ENCODE measurements around the gene STK32C. TPM values are rescaled to one million over a fixed set of nuclear protein-coding genes. Genes with fewer than 3 reads are reported as not detected.

The STK32C gene
- total RNA-seq, 3 donors from 2014 or later = 5.6 to 12.8 (median 11.7) TPM

DNA sequence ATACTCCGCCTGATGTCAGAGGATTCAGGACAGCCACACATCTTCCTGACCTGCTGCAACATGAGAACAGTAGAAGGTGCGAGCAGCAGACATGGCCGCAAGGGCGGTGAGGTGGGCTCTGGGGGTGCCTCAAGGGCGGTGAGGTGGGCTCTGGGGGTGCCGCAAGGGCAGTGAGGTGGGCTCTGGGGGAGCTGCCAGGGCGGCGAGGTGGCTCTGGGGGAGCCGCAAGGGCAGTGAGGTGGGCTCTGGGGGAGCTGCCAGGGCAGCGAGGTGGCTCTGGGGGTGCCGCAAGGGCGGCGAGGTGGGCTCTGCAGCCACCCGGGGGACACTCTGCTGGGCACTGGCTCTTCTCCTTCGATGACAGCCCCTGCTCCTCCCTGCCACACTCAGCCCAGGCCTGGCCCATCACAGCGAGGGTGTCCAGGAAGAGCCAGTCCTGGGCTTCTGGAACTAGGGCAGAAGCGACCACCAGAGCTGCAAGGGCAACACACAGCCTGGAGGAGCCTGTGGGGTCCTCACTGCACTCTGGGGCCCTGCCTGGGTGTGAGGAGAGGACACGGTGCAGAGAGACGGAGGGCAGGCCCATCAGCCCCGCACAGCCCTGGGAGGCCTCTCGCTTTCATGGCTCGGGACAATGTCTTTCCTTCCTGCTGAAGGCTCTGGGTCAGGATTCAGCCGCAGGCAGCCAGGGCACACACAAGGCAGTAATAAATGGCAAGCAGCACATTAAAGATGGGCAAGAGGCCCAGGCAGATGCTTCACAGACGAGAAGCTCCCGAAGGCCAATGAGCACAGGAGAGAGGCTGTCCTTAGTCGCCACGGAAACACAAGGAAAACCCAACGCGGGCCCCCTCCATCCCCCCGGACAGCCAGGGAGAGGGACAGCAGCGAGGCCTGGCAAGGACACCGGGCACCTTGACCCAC, 42.5 kb downstream of the STK32C start:
- no peaks in the 10 kb centered on the region for H3K27me3 ChIP-seq
- no peaks in the 10 kb centered on the region for H3K9me3 ChIP-seq
- TF ChIP-seq POLR2A (IDR thresholded peaks at IDR 0.05) = no peak
- TF ChIP-seq POLR2AphosphoS5 (IDR thresholded peaks at IDR 0.05) = no peak
- no peak overlapping the region for H3K4me3 ChIP-seq
- H3K36me3 ChIP-seq = no peaks in the 10 kb centered on the region
- no peak overlapping the region for H3K27ac ChIP-seq
- intact Hi-C loops (cut with DNase I; ENCODE audit: low total_unique reads) = no loop called here
- no peaks in the 10 kb centered on the region for H3K4me1 ChIP-seq
- no peak for DNase-seq (ENCODE audit: low spot score in 2 of 2)

DNA sequence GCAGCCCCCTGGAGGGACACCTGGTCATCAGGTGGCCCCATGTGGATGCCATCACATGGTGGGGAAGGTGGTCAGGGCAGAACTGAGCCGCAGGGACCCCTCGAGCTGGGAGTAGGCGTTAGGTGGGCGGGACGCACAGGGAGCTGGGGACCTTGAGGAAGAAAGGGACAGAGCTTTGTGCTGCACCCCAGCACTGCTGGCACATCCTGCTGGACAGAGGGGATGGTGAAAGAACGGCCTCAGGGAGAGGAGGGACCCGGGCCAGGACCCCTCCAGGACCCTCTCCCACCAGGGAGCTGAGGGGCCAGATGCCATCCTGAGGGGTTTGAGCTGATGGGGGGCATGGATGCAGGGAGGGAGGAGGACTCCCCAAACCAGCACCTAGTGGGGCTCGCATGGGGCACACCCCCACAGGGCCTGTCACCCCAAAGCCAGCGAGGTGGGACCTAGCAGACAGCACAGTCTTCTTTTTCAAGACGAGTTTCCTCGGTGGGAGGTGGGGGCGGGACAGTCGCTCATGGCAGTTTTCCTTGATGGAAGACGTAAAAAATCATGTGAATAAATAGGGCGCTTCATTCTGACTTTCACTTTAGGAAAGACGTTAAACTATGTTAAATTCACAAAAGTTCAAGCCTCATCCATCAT, 43.3 kb downstream of the STK32C start:
- Histone ChIP-seq H3K9me3 (no peaks in the 10 kb centered on the region), H3K27me3 (no peaks in the 10 kb centered on the region), H3K36me3 (no peaks in the 10 kb centered on the region), H3K4me3 (no peak overlapping the region), H3K4me1 (no peaks in the 10 kb centered on the region), H3K27ac (no peak overlapping the region)
- TF ChIP-seq POLR2AphosphoS5 (IDR thresholded peaks at IDR 0.05) (no peak), POLR2A (IDR thresholded peaks at IDR 0.05) (no peak)
- TF ChIP-seq, protein P1, sequence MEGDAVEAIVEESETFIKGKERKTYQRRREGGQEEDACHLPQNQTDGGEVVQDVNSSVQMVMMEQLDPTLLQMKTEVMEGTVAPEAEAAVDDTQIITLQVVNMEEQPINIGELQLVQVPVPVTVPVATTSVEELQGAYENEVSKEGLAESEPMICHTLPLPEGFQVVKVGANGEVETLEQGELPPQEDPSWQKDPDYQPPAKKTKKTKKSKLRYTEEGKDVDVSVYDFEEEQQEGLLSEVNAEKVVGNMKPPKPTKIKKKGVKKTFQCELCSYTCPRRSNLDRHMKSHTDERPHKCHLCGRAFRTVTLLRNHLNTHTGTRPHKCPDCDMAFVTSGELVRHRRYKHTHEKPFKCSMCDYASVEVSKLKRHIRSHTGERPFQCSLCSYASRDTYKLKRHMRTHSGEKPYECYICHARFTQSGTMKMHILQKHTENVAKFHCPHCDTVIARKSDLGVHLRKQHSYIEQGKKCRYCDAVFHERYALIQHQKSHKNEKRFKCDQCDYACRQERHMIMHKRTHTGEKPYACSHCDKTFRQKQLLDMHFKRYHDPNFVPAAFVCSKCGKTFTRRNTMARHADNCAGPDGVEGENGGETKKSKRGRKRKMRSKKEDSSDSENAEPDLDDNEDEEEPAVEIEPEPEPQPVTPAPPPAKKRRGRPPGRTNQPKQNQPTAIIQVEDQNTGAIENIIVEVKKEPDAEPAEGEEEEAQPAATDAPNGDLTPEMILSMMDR (IDR thresholded peaks at IDR 0.05) = no peak
- DNase-seq (ENCODE audit: low spot score in 2 of 2) = no peak
- intact Hi-C loops (cut with DNase I; ENCODE audit: low total_unique reads) = no loop called here

DNA sequence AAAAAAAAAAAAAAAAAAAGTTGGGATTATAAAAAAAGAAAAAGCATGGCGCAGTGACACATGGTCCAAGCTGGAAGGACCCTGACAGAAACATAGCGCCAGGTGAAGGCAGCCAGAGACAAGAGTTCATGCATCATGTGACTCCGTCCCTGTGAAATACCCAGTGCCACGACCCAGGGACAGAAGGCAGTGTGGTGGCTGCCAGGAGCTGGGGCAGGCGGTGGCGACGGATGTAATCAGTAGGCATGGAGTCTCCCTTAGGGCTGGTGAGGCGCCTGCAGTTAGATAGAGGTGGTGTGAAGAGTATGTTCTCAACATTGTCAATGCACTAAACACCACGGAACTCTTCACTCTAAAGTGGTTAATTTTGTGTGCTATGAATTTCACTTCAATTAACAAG, 43.9 kb downstream of the STK32C start:
- H3K9me3 ChIP-seq = no peaks in the 10 kb centered on the region
- no peaks in the 10 kb centered on the region for H3K4me1 ChIP-seq
- H3K27ac ChIP-seq = no peak overlapping the region
- intact Hi-C loops (cut with DNase I; ENCODE audit: low total_unique reads) = no loop called here
- no peak for TF ChIP-seq POLR2AphosphoS5 (IDR thresholded peaks at IDR 0.05)
- no peak for TF ChIP-seq POLR2A (IDR thresholded peaks at IDR 0.05)
- TF ChIP-seq, protein P1 (IDR thresholded peaks at IDR 0.05) = no peak
- DNase-seq (ENCODE audit: low spot score in 2 of 2) = no peak
- H3K4me3 ChIP-seq = no peak overlapping the region
- no peaks in the 10 kb centered on the region for H3K27me3 ChIP-seq
- no peaks in the 10 kb centered on the region for H3K36me3 ChIP-seq

DNA sequence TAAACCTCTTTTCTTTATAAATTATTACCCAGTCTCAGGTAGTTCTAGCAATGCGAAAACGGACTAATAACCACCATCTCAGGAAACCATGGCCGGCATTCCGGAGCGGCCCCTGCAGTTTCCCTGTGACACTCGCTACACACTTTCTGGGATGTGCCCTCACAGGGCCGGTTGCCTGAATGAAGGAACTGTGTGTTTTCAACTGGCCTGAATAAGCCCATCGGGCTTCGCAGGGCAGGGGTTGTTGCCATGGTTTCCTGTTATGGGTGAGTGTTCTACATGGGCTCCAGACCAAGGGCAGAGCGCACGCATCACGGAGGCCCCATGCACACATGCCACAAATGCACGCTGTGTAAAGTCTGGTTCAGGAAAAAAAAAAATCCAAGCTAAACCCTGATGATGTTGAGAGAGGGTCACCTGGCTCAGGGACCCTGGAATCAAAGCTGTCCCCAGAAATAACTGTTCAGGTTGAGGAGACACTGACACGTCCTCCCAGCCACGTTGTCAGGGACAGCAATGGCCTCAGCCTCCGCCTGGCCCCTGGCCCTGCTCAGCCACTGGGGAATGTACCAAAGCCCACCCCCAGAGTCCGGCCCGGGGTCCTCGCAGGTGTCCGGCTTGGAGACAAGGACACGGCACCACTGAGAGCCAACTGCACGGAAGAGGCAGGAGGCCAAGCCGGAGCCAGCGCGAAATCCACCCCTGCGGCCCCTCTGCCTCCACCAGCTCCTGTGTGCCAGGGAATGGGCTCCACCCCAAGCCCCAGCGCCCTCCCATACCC, 47.9 kb downstream of the STK32C start:
- intact Hi-C loops (cut with DNase I; ENCODE audit: low total_unique reads) = no loop called here
- H3K36me3 ChIP-seq = no peaks in the 10 kb centered on the region
- DNase-seq (ENCODE audit: low spot score in 2 of 2) = no peak
- no peak overlapping the region for H3K4me3 ChIP-seq
- TF ChIP-seq POLR2A (IDR thresholded peaks at IDR 0.05) = no peak
- TF ChIP-seq POLR2AphosphoS5 (IDR thresholded peaks at IDR 0.05) = no peak
- TF ChIP-seq, protein P1 (IDR thresholded peaks at IDR 0.05) = no peak
- H3K27me3 ChIP-seq = no peaks in the 10 kb centered on the region
- H3K4me1 ChIP-seq = no peaks in the 10 kb centered on the region
- no peak overlapping the region for H3K27ac ChIP-seq
- H3K9me3 ChIP-seq = no peaks in the 10 kb centered on the region

DNA sequence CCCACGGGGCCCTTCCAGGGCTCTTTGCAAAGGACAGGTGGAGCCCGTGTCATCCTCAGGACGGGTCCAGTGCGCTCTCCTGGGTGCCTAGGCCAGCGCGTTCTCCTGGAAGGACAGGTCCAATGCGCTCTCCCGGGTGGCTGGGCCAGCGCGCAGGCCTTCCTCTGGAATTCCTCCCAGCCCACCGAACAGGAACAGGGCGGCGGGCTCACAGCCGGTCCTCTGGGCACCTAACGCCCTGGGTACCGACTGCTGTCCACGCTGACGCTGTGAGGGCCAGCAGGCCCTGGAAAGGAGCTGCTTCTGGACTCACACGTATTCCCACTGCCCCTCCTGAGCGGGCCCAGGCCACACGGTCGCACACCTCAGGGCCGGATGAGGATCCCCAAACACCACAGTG, 49.3 kb downstream of the STK32C start:
- no peaks in the 10 kb centered on the region for H3K27me3 ChIP-seq
- H3K9me3 ChIP-seq = no peaks in the 10 kb centered on the region
- no peak for DNase-seq (ENCODE audit: low spot score in 2 of 2)
- H3K27ac ChIP-seq = no peak overlapping the region
- intact Hi-C loops (cut with DNase I; ENCODE audit: low total_unique reads) = no loop called here
- H3K4me1 ChIP-seq = no peaks in the 10 kb centered on the region
- no peak overlapping the region for H3K4me3 ChIP-seq
- TF ChIP-seq, protein P1 (IDR thresholded peaks at IDR 0.05) = no peak
- no peak for TF ChIP-seq POLR2AphosphoS5 (IDR thresholded peaks at IDR 0.05)
- no peak for TF ChIP-seq POLR2A (IDR thresholded peaks at IDR 0.05)
- H3K36me3 ChIP-seq = no peaks in the 10 kb centered on the region

All from breast epithelium (tissue), 4 donors.